Right atrium auricular region (tissue), 2 donors: ENCODE data around the gene ETV7. TPM values are rescaled to one million over a fixed set of nuclear protein-coding genes. Genes with fewer than 3 reads are reported as not detected.

Experiments
- DNase-seq: peaks from one replicate; pipeline ENCODE4 v3.0.0-alpha.2; 2019; ENCODE audit warnings: low spot score
- H3K27ac ChIP-seq, 2 donors: fragments of 200-600 bp; sonication (generic); 1 replicate in 1 of 2; 2 replicates in 1 of 2; pipeline ENCODE4 v1.5.1; 2016 to 2019
- H3K27me3 ChIP-seq, 2 donors: fragments of 200-600 bp; sonication (generic); one replicate each; pipeline versions ENCODE4 v1.5.1 to v1.6.0; 2017 to 2019
- H3K36me3 ChIP-seq: fragments of 200-600 bp; sonication (generic); one replicate; pipeline ENCODE4 v1.5.1; 2016
- H3K4me1 ChIP-seq, 2 donors: fragments of 200-600 bp; sonication (generic); one replicate each; pipeline versions ENCODE4 v1.5.1 to v1.6.0; 2017 to 2019
- H3K4me3 ChIP-seq, 2 donors: fragments of 200-600 bp; sonication (generic); 1 replicate in 1 of 2; 2 replicates in 1 of 2; pipeline ENCODE4 v1.5.1; 2017 to 2019; ENCODE audit warnings: mild to moderate bottlenecking in 1 of 2, moderate library complexity in 1 of 2
- H3K9me3 ChIP-seq, 2 donors: fragments of 200-600 bp; sonication (generic); one replicate each; pipeline ENCODE4 v1.5.1; 2019
- total RNA-seq, 2 donors: library from RNA; depleted of rRNA; stranded (reverse); fragments of >200 nt; gene quantifications; one replicate each; pipeline ENCODE4 v1.1.0, GENCODE V29; 2016
- TF ChIP-seq, protein P1 (sequence below), 2 donors: fragments of 200-600 bp; sonication (generic); IDR thresholded peaks; one replicate each; pipeline ENCODE4 v1.5.1; 2019; ENCODE audit warnings: antibody characterized with exemption in 2 of 2

Gene ETV7
- total RNA-seq, 2 donors from 2014 or later = 0.33 to 0.43 TPM

DNA sequence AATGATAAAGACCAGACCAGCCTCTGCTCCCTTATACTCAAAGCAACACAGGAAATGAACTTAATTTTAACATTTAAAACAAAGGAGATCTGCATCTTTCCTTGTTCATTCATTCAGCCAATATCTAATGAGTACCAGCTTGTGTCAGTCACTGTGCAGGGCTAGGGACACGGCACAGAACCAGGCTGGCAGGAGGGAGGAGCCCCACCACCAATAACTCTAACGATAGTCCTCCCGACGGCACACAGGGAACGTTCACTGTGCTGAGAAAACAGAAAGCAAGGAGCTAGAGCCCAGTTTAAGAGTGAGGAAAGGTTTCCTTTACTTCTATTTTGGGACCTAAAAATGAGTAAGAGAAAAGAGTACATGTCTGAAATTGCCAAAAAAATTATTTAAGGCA, 9.9 kb downstream of the ETV7 start:
- Histone ChIP-seq H3K4me1 (no peaks in the 10 kb centered on the region), H3K4me3 (no peak overlapping the region), H3K9me3 (no peaks in the 10 kb centered on the region), H3K27ac (no peak overlapping the region), H3K27me3 (no peaks in the 10 kb centered on the region), H3K36me3 (no peaks in the 10 kb centered on the region)
- TF ChIP-seq, protein P1, sequence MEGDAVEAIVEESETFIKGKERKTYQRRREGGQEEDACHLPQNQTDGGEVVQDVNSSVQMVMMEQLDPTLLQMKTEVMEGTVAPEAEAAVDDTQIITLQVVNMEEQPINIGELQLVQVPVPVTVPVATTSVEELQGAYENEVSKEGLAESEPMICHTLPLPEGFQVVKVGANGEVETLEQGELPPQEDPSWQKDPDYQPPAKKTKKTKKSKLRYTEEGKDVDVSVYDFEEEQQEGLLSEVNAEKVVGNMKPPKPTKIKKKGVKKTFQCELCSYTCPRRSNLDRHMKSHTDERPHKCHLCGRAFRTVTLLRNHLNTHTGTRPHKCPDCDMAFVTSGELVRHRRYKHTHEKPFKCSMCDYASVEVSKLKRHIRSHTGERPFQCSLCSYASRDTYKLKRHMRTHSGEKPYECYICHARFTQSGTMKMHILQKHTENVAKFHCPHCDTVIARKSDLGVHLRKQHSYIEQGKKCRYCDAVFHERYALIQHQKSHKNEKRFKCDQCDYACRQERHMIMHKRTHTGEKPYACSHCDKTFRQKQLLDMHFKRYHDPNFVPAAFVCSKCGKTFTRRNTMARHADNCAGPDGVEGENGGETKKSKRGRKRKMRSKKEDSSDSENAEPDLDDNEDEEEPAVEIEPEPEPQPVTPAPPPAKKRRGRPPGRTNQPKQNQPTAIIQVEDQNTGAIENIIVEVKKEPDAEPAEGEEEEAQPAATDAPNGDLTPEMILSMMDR (IDR thresholded peaks at IDR 0.05) = no peak
- DNase-seq = no peak

DNA sequence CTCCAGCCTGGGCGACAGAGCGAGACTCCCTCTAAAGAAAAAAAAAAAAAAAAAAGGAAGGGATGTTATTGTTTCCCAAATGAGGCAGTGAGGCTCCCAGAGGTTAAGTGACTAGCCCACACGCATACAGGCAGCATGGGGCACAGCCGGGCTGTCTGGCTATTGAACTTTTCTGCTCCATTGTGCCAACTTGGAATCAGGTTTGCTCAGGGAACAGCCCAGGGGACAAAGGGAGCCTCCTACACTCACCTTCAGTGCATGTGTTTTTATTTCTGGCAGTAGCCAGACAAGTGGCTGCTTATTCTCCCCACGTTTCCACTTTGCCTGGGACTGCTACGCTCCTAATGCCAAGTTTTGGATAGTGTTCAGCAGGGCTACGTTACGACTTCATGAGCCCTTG, 10.7 kb downstream of the ETV7 start:
- H3K4me3 ChIP-seq = no peak overlapping the region
- H3K27ac ChIP-seq = no peak overlapping the region
- no peaks in the 10 kb centered on the region for H3K4me1 ChIP-seq
- no peak for DNase-seq
- H3K9me3 ChIP-seq = no peaks in the 10 kb centered on the region
- TF ChIP-seq, protein P1 (IDR thresholded peaks at IDR 0.05) = no peak
- H3K36me3 ChIP-seq = no peaks in the 10 kb centered on the region
- H3K27me3 ChIP-seq = no peaks in the 10 kb centered on the region

DNA sequence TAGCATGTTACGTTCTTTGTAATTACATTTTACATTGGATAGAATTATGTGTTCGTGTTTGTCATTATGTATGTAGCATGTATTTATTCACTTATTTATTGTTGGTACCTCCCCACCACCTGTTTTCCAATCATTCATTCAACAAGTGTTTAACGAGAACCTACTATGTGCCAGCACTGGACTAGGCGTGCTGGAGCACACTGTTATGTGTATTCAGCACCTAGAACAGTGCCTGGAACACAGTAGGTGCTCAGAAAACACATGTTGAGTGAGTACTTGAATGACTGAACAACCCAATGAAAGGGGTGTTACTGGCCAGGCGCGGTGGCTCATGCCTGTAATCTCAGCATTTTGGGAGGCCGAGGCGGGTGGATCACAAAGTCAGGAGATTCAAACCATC, 11.3 kb downstream of the ETV7 start:
- DNase-seq = no peak
- H3K27ac ChIP-seq = no peak overlapping the region
- no peaks in the 10 kb centered on the region for H3K27me3 ChIP-seq
- H3K9me3 ChIP-seq = no peaks in the 10 kb centered on the region
- H3K36me3 ChIP-seq = no peaks in the 10 kb centered on the region
- H3K4me3 ChIP-seq = no peak overlapping the region
- TF ChIP-seq, protein P1 (IDR thresholded peaks at IDR 0.05) = no peak
- no peaks in the 10 kb centered on the region for H3K4me1 ChIP-seq

DNA sequence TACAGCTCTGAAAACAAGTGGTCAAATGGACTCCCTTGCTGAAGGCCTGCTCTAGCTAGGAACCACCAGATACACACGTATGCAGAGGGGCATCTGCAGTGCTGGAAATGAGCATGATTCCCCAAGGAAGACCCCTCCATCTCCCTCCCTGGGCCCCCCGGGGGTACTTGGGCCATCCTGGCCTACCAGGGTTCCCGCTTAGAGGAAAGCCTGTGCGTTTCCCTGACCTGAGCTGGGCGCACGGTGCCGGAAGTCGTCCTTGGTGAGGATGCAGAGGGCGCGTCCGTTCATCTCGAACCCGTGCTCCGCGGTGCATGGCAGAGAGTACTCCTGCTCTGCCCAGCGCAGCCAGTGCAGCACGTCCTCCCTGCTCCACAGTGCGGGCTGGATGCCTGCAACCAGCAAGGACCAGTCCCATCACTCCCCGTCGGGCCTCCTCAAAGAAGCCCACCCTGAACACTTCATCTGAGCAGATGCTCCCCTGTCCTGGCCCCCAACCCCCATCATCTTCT, 11.8 kb downstream of the ETV7 start:
- Histone ChIP-seq H3K27me3 (no peaks in the 10 kb centered on the region), H3K4me1 (no peaks in the 10 kb centered on the region), H3K4me3 (no peak overlapping the region), H3K36me3 (no peaks in the 10 kb centered on the region), H3K27ac (no peak overlapping the region), H3K9me3 (no peaks in the 10 kb centered on the region)
- DNase-seq = no peak
- TF ChIP-seq, protein P1 (IDR thresholded peaks at IDR 0.05) = no peak

DNA sequence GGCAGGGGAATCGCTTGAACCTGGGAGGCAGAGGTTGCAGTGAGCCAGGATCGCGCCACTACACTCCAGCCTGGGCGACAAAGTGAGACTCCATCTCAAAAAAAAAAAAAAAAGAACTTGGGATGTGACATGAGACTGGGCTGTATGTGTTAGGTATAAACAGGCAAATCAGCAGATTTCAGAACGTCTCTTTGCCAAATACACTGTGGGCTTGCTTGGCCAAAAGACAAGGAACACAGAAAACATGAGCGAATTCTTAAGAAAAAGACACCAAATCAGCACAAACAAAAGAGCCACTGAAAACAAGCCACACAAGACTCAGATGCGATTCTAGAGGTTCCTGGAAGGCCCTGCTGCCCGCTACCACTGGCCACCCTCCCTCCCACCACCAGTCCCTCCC, 12.5 kb downstream of the ETV7 start:
- Histone ChIP-seq H3K9me3 (no peaks in the 10 kb centered on the region), H3K36me3 (no peaks in the 10 kb centered on the region), H3K4me1 (no peaks in the 10 kb centered on the region), H3K4me3 (no peak overlapping the region), H3K27ac (no peak overlapping the region), H3K27me3 (no peaks in the 10 kb centered on the region)
- DNase-seq = no peak
- TF ChIP-seq, protein P1 (IDR thresholded peaks at IDR 0.05) = no peak

DNA sequence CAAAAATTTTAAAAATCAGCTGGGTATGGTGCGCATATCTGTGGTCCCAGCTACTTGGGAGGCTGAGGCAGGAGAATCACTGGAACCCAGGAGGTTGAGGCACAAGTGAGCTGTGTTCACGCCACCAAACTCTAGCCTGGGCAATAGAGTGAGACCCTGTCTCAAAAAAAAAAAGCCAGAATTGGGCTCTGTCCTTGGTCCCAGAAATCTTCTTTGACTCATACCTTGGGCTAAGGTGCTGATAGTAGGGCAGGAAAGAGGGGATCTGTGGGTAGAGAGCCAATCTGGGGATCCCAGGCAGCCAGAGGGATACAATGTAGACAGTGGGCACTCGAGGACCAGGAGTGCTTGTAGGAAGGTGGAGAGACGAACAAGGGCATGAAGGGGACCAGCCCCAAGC, 13.3 kb downstream of the ETV7 start:
- DNase-seq = no peak
- Histone ChIP-seq H3K36me3 (no peaks in the 10 kb centered on the region), H3K4me3 (no peak overlapping the region), H3K4me1 (no peaks in the 10 kb centered on the region), H3K27ac (no peak overlapping the region), H3K9me3 (no peaks in the 10 kb centered on the region), H3K27me3 (no peaks in the 10 kb centered on the region)
- TF ChIP-seq, protein P1 (IDR thresholded peaks at IDR 0.05) = no peak
